HG02870 (cell line): ENCODE data around the gene EZR.
A peak's percentile ranks its signal among the peaks of the same experiment; 100 is the strongest.
"Not testable (repeated sequence)": the region's sequence is repeated elsewhere in the genome, so short reads cannot be mapped to it uniquely, and the experiment has no call there.

ENCODE experiments used
- ATAC-seq: cut with Tn5 transposase; IDR thresholded peaks from one replicate; pipeline ENCODE4 v1.9.1; 2021; ENCODE audit warnings: mild to moderate bottlenecking, moderate library complexity; ENCODE audit not compliant: unreplicated experiment

The EZR gene

GRCh38 chr6:158799051-158799792 is 19.9 kb downstream of the EZR start:
- ATAC-seq, result no peak

DNA sequence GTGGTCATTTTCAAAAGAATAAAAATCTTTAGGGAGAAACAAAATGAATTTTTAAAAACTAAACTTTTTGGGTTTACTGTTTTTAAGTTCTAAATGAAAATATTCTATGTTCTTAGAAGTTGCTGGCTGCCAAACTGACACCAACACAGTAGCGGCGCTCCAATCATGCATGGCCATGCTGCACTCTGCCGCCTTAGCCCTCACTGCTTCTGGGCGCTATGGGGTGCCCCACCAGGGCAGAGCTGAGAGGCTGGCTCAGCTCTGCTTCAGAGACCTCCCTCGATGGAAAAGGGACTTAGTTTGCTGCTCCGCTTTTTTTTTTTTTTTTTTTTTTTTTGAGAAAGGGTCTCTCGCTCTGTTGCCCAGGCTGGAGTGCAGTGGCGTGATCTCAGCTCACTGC is 20.9 kb downstream of the EZR start:
- ATAC-seq, result no peak

DNA sequence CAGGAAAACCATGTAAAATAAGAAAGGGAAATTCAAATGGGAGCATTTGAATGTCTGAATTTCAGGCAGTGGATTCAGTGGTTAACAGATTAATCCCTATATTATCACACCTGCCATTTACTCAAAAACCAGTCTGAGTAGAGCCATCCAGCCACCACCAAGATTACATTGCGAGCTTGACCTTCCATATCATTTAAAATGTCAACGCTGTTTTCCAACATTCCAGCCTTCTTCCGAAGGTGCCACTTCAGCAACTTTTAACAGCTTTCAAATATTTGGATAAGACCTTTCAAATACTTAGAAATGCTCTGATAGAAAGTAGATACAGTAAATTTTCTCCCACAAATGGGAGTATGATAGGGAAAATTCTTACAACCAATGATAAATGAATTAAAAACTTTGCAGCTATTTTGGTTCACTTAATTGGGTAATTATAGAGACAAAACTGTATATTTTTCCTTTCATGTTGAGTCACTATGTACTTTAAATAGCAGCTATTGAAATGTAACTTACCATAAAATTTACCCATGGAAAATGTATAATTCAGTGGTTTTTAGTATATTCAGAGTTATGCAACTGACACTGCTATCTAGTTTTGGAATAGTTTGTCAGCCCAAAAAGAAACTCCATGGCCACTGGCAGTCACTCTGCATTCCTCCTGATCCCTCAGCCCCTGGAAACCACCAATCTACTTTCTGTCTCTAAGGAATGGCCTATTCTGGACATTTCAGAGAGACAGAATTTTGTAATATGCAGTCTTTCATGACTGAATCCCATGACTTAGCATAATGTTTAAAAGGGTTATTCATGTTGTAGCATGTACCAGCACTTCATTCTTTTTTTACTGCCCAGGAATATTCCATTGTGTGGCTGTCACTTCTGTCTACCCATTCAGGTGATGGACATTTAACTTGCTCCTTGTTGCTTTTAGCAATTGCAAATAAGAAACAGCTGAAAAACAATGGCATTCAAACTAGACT is 21.5 kb downstream of the EZR start:
- no peak for ATAC-seq

- no peak for ATAC-seq
Observed at GRCh38 chr6:158796353-158796752, 22.8 kb downstream of the EZR start.

GRCh38 chr6:158795516-158795915 is 23.7 kb downstream of the EZR start:
- no peak for ATAC-seq

DNA sequence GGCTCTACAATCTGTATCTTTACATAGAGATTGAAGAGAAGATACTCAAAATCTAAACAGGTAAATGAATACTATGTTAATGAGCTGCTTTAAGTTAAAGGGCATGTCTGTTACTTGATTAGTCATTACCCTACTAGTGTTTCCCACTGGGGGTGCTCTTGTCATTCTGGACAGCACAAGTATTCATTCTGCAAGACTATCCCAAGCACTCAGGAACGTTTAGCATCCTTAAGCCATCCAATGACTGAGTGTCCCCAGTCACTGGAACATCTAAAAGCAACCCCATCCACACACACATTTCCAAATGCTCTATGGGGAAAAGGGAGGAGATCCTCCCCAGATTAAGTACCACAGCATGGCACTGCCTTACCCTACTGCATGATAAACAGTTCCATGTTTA is 25.7 kb downstream of the EZR start:
- ATAC-seq, result peak; percentile 67

DNA sequence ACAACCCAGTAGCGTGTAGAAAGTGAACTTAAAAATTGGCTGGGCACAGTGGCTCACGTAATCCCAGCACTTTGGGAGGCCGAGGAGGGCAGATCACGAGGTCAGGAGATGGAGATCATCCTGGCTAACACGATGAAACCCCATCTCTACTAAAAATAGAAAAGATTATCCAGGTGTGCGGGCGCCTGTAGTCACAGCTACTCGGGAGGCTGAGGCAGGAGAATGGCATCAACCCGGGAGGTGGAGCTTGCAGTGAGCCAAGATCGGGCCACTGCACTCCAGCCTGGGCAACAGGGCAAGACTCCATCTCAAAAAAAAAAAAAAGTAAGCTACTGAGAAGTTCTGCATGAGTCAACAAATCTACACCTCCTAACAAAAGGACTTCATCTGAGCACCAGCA is 26.7 kb downstream of the EZR start:
- not testable (repeated sequence) for ATAC-seq

- ATAC-seq, result no peak
Observed at GRCh38 chr6:158791274-158791855, 27.8 kb downstream of the EZR start.

DNA sequence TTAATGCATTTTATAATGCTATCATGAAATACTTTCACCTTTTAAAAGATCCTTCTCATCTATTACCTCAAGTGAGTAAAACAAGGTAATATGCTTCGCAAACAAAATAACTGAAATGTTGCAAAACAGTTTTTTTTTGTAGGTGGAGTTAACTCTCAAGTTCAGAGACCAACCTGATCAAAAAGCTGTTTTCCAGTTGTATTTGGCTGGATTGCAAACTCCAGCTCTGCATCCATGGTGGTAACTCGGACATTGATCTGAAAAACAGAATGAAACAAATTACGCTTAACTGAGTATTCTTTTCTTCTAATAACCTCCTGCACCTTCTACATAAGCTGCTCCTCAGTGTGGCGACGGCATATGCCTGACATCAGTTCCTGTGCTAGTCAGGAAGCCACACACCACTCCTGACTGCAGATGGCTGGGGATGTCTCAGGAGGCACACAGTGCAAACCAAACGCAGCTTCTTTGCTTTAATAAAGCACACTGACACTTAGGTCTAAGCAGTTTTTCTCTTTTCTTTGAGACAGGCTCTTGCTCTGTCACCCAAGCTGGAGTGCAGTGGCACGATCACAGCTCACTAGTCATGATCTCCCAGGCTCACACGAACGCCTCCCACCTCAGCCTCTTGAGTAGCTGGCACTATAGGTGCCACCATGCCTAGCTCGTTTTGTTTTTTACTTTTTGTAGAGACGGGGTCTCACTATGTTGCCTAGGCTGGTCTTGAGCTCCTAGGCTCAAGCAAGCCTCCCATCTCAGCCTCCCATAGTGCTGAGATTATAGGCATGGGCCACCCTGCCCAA is 29.9 kb downstream of the EZR start:
- no peak for ATAC-seq

DNA sequence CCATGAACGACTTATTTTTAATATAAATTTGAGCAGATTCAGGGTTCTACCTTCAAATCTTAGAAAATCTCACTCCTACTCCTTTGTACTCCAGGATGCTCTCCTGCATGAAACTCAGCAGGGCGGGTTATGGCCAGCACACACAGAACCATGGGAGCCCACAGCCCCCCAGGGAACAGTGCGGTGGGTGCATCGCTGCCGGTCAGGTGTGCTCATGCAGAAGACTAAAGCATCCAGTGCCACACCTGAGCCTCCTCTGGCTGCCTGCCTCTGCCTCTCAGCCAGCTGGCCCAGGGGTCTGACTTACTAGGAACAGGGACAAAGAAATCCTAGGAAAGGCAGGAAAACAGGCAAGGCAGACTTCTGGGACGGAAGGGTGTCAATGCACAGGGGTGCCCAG is 31.8 kb downstream of the EZR start:
- ATAC-seq, result no peak

- no peak for ATAC-seq
Observed at GRCh38 chr6:158786645-158787304, 32.4 kb downstream of the EZR start.

DNA sequence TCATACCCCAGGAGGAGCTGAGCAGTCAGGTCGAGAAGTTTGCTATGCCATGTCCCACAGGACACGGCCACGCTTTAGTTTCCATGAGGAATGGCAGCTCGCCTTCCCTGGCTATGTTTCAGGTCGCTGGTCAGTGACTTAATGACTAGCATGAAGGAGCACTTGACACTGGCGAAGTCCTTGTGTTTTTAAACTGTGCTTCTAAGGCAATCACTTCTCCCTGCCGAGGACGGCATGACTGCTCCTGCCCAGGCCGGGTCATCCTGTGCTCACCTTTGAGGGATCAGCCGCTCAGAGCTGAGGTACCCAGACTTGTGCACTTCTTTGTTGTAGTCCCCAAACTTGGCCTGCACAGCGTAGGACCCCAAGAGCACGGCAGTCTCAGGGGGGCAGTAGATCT is 34.1 kb downstream of the EZR start:
- ATAC-seq, result no peak

GRCh38 chr6:158784505-158784904 is 34.7 kb downstream of the EZR start:
- ATAC-seq, result no peak

- no peak for ATAC-seq
Observed at GRCh38 chr6:158783851-158784250, 35.3 kb downstream of the EZR start.

GRCh38 chr6:158783167-158783450 is 36.1 kb downstream of the EZR start:
- no peak for ATAC-seq

- ATAC-seq, result no peak
Observed at GRCh38 chr6:158782432-158783166, 36.6 kb downstream of the EZR start.

GRCh38 chr6:158781692-158782373 is 37.3 kb downstream of the EZR start:
- no peak for ATAC-seq

DNA sequence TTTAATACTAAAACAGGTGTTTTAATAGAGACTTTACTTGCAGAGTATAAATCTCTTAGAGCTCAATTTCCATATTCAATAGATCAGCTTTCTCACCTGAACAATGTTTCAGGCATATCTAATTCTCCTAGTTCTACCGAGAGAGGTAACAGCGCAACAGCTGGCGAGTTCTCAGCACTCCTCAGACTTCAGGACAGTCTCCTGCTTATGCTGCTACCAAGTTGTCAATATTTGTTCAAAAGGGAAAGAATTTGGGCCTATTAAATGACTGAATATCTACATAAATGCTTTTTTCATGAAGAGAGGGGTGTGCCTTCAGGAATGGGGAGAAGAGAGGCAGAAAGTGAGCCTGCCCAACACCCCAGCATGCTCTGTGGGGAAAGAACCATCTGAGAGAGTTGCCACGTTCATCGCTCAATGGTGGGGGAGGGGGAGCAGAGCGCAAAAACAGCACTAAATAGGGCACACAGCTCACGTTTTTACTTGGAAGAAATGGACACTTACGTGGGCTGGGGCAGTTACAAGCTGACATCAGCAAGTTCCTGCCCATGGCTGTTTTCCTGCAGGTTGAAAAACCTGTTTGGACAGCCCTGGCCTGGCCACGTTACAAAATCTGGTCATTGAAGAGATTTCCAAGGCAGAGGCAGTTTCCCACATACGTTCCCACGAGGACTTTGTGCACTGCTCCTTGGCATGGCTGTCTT is 38.0 kb downstream of the EZR start:
- ATAC-seq, result no peak
